HG02852 (cell line): ENCODE data around the gene ZMIZ1.

ENCODE experiments used
- ATAC-seq: cut with Tn5 transposase; IDR thresholded peaks from one replicate; pipeline ENCODE4 v1.9.1; 2021; ENCODE audit warnings: mild to moderate bottlenecking, moderate library complexity; ENCODE audit not compliant: unreplicated experiment

Gene ZMIZ1

DNA sequence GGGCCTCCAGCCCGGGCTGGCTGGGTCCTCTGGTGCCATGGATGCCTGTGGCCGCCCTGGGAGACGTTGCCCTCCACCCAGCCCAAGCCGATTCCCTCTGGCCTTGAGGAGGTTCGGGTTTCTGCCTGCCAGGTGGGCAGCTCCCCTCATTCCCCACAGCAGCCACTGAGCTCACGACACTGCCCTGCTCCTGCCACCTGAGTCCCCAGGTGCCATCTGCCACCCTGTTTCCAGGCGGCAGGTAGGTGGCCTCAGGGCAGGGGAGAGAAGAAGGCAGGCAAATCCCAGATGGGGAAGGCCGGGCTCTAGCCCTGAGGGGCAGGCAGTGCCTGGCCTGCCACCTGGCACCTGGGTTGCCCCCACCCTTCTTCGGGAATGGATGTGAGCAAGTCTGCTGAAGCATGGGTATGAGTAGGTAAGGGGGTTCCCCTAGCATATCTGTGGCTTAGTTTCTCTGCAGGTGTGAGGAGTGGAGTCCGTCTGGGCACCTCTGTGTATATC is 186.3 kb downstream of the ZMIZ1 start:
- no peak for ATAC-seq

DNA sequence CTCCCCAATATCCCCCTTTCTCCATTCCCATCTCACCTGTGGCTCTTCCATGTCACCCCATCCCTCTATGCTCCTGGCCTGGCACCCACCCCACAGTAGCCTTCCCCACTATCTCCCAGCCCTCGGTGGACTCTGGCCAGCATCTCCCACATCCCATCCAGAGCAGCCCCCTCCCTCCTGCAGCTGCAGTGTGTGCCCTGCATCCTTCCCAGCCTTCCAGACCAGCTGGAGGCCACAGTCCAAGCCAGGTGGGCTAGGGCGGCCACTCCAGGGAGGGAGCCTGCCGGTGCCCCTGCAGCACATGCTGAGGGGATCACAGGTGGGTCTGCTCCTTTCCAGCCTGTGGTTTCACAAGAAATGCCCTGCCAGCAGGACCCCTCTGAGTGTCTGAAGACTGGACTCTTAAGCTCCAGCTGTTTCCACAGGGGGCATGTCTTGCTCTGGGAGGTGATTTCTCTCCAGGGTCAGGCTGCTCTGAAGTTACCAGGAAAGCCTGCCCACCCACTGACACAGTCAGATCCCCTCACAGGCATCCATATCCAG is 187.6 kb downstream of the ZMIZ1 start:
- no peak for ATAC-seq

- no peak for ATAC-seq
Observed at GRCh38 chr10:79258894-79259293, 190.1 kb downstream of the ZMIZ1 start.

DNA sequence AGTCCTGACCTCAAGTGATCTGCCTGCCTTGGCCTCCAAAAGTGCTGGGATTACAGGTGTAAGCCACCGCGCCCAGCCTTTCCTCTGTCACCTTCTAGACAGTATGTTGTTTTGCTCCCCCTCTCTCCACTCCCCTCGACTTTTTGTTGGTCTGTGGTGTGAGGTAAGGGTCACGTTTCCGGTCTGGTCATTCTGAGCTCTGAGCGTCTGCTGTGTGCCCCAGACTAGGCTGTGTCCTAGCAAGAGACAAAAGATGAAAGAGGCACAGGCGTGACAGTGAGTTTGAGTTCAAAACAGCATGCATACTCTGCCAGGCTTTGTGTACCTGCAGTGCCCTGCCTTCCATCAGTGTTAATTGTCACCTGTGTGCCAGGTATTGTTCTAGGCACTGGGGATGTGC is 191.1 kb downstream of the ZMIZ1 start:
- no peak for ATAC-seq

DNA sequence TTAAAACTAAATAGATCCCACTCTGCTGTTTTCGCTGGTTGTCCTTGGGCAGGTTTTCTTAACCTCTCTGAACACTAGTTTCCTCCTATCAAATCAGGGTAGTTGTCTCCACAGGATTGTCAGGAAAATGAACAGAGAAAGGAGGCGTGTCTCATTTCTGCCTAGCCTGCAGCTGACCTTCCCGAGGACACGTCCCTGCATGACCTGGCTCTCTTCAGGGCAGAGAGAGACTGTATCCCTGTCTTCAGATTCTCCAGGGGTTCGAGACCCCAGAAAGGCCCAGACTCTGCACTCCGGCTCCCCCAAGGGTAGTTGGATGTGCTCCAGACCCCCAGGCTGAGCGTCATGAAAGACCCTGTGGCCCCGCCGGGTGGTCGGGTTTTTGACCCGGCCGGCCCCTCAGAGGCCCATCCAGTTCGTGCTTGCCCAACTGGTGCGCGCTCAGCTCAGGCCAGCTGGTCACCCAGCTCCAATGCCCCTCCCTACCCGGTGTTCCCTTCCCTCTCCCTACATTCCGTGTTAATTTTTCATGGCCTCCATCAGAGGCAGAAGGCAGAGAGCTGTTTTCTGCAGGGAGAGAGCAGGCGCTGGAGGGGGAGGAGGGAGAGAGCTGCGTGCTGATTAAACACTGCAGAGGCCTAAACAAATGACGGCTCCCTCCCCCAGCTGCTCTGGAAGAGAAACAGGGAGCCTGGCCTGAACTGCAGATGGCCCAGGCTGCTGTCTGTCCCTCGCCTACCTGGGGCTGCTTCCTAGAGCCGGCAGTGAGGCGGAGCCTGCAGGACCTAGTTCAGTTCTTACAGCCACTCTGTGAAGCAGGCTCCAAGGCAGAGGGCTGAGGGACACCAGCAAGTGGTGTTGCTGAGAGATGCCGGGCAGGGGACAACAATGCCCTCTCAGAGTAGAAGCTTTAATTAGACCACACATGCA is 192.3 kb downstream of the ZMIZ1 start:
- no peak for ATAC-seq

DNA sequence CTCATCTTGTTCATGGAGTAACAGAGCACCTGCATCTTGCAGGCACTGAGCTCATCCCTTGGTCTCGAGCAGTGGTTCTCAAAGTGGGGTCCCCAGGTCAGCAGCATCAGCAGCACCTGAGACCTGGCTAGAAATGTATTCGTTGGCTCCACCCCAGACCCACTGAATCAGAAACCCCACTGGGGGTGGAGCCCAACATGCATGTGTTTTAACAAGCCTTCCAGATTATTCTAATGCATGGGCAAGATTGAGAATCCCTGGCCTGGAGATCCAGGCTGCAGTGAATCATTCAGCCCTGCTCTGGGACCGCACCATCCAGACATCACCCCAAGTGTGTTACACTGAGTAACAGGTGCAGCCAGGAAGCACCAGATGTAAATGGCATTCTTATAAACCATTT is 193.4 kb downstream of the ZMIZ1 start:
- ATAC-seq = no peak

- no peak for ATAC-seq
Observed at GRCh38 chr10:79262959-79263746, 194.4 kb downstream of the ZMIZ1 start.

DNA sequence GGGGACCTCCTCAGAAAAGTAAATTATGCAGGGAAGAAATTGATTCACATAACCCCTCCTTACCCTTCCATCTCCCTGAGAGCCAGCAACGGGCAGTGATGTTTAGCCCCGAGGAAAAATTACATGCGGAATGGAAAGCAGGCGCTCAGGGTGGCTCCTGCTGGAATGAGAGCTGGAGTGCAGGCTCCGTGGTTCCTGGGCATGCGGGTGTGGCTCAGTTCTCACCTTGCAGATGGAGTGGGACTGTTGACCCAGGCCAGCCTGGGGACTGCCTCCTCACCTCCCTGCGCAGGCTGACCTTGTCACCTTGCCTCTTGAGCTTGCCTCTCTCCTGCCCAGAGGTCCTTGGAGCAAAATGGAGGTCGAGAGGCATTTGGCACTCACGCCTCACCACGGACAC is 195.2 kb downstream of the ZMIZ1 start:
- no peak for ATAC-seq

DNA sequence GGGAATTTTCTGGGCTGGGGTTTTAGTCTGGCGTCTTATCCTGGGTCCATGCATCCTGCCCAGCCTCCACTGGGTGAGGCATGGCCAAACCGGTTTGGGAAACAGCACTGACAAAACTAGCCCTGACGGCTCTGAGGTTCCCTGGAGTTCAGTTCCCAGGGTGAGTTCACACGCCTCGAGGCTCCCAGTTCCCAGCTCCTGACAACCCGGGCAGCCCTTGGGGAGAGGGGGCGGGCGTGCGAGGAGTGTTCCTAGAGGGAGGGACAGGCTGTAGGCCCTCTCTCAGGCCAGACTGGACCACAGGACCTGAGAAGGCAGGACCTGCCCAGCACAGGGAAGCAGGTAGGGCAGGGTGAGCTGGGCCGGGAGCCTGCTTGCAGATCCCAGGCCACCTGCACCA is 196.2 kb downstream of the ZMIZ1 start:
- ATAC-seq = no peak

DNA sequence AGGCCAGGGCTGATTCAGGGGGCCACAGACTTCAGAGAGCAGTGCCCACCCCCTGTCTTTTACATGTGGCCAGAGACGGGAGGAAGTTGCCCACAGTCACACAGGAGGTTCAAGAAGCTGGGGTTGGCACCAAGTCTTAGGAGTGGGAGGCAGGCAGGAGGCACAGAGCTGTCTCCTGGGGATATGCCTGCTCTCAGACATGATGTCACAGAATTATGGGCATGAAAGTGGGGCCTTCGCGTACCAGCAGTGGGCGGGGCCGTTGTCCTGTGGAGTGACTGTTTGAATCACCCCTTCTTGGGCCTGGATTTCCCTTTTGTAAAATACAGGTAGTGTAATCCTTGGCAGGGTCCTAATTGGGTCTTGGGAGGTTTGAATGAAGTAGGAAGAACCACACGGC is 197.3 kb downstream of the ZMIZ1 start:
- ATAC-seq = peak; percentile 9

DNA sequence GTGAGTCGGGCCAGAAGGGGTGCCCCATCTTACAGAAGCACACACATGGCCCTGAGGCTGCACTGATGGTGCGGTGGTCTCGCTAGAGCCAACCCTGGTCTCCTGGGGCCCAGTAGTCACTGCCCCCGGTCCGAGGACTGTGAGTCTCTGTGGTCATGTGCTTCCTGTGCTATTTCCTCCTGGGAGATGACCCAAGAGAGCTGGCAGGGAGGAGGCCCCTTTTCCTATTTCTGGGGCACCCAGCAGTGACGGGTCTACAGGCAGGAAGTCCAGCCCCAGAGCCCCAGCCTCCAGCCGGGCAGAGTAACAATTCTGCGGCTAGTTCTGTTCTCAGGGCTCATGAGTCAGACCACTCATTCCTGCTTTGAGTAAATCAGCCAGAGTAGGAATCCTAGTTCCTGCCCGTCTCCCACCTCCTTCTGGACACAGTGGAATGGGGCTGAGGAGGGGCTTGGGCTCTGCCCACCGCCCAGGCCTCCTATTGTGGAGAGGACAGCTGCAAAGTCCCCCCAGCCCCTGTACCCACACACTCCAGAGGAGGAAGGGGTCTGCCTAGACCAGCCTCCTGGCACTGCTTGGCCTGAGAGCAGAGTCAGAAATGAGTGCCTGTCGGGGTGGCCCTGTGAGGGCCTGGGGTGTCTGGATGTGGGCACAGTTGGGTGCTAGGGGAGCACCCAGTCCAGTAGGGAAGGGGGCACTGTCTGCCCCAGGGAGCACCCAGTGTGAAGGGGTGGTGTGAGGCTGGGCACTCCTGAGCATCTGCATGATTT is 198.0 kb downstream of the ZMIZ1 start:
- ATAC-seq = peak; percentile 89

- ATAC-seq = no peak
Observed at GRCh38 chr10:79267499-79267898, 198.7 kb downstream of the ZMIZ1 start.

DNA sequence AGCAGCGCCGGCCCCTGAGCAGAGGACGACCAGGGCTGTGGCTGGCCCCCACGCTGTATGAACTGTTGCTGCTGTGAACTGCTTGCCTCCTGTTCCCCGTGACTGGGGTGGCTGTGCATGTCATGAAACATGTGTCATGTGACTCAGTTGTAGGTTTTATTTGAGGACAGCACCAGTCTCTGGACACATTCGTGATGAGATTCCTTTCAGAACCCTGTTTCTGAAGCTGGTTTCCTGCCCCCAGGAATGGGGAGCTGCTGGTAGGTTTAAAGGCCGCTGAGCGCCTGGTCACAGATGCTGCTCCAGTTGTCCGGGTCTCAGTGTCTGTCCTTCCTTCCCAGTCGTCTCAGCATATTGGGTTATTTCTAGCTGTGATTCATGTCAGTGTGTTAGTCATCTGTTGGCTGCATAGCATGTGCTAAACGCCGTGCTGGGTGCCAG is 199.4 kb downstream of the ZMIZ1 start:
- no peak for ATAC-seq

GRCh38 chr10:79268742-79269141 is 200.0 kb downstream of the ZMIZ1 start:
- no peak for ATAC-seq

GRCh38 chr10:79269443-79269842 is 200.7 kb downstream of the ZMIZ1 start:
- ATAC-seq = no peak

DNA sequence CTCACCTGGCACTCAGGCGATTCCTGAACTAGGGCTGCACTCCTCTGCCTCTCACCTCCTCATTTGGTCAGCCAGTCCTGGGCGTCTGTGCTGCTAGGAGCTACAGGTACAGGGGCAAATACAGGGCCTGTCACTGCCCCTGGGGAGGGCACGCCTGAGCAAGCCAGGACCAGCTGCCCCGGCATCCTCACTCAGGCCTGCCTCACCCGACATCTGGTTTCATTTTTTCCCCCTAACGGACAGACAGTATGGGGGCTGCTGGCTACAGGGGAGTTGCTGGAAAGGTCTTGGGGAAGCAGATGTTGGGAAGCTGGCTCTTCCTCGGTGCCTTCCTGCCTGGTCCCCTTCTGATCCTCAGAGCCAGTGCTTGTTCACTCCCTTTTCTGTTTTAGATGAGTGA is 201.2 kb downstream of the ZMIZ1 start:
- no peak for ATAC-seq

- ATAC-seq = no peak
Observed at GRCh38 chr10:79270466-79271246, 201.9 kb downstream of the ZMIZ1 start.

GRCh38 chr10:79272353-79272752 is 203.6 kb downstream of the ZMIZ1 start:
- ATAC-seq = no peak

- no peak for ATAC-seq
Observed at GRCh38 chr10:79273604-79274003, 204.8 kb downstream of the ZMIZ1 start.
